SW 1271 (cell line): ENCODE results near the gene FOXN3.
"Not testable (repeated sequence)": the region's sequence is repeated elsewhere in the genome, so short reads cannot be mapped to it uniquely, and the experiment has no call there.

Experiments used
- DNase-seq, 2 experiments: peaks; one replicate each; lab custom pipeline; 2025; lab: John Stamatoyannopoulos, UW

Gene FOXN3

DNA sequence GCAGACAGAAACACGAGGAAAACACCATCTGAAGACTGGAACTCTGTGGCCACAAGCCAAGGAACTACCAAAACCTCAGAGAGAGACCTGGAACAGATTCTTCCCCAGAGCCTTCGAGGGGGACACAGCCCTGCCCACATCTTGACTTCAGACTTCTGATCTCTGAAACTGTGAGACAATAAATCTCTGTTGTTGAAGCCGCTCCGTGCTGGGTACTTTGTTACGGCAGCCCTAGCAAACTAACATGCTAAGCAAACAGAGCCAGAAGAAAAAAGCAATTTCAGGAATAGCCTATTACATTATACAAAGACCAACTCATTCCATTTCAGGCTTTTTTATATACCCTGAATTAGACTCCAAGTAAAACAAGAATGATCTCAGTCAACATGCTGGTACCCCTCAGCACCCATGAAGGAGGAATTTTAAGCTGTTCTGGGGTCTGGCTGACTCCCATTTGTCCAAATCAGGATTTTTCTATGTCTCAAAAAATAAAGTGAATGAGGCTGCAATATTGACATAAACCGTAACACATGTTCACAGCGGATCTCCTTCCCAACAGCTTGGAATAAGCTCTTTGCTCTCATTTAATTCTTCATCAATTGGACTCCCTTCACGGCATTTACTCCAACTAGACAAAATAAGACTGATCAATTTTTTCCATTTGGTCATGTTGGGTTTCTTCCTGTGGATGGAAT lies 190.1 kb downstream of the FOXN3 start:
- no peak for DNase-seq

GRCh38 chr14:89225607-89226006 lies 191.4 kb downstream of the FOXN3 start:
- no peak for DNase-seq

GRCh38 chr14:89221109-89221810 lies 195.8 kb downstream of the FOXN3 start:
- peak in 1 of 2 experiments; percentile 22 for DNase-seq

DNA sequence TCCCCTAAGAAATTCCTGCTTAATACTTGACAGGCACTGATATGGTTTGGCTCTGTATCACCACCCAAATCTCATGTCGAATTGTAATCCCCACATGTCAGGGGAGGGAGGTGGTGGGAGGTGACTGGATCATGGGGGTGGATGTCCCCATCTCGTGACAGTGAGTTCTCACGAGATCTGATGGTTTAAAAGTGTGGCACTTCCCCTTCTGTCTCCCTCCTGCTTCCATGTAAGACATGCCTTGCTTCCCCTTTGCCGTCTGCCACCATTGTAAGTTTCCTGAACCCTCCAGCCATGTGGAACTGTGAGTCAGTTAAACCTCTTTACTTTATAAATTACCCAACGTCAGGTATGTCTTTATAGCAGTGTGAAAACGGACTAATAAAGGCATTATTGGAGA lies 198.0 kb downstream of the FOXN3 start:
- no peak for DNase-seq

DNA sequence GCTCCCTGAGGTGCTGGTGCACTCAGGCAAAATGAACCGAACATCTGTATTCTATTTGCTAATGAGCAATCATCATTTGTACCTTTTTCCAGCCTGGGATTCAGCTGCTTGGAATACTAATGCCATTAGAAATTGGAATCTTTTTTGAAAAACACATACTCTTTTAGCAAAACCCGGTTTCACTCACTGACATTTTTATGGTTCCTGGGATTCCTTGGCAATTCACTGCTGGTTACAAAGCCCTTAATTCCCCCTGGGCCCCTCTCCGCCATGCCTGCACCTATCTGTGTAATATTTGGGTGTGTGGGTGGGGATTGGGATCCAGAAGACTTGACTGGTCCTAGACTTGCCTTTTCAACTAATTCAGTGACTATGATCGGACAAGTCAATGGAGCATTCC lies 199.1 kb downstream of the FOXN3 start:
- DNase-seq, result no peak

DNA sequence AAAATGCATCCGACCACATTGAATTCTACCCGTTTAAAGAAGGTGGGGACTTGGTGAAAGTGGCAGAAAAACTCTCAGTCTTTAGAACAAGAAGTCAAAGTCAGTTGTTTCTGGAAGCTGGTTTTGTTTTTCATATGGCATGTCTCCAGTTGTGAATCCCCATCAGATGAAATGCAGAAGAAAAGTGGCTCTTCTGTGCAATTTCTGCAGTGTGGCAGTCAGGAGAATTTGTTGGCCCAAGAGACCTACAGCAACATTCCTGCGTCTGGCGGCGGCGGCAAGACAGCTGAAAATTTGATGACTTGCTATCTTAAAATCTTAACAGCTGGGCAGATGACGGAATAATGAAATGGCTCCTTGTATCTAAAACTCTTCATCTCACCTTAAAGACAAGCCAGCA lies 201.5 kb downstream of the FOXN3 start:
- DNase-seq, result no peak

DNA sequence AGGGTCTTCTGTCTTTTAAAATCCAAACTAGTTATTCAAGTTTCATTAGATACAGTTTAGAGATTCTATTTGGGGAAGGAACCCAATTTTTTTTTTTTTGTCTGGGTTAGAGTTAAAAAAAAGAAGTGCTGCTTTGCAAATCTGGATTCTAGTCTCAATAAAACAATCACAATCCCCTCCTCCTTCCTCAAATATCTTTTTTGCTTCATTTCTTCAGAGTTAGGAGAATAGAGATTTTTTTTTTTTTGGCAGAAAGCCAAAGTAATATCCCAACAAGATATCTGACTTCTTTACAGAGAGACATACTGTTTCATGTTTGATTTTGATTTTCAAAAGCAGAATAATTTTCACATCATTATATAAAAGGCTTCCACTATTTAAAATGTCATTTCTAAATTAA lies 201.9 kb downstream of the FOXN3 start:
- DNase-seq, result no peak

GRCh38 chr14:89214221-89214965 lies 202.6 kb downstream of the FOXN3 start:
- no peak for DNase-seq

DNA sequence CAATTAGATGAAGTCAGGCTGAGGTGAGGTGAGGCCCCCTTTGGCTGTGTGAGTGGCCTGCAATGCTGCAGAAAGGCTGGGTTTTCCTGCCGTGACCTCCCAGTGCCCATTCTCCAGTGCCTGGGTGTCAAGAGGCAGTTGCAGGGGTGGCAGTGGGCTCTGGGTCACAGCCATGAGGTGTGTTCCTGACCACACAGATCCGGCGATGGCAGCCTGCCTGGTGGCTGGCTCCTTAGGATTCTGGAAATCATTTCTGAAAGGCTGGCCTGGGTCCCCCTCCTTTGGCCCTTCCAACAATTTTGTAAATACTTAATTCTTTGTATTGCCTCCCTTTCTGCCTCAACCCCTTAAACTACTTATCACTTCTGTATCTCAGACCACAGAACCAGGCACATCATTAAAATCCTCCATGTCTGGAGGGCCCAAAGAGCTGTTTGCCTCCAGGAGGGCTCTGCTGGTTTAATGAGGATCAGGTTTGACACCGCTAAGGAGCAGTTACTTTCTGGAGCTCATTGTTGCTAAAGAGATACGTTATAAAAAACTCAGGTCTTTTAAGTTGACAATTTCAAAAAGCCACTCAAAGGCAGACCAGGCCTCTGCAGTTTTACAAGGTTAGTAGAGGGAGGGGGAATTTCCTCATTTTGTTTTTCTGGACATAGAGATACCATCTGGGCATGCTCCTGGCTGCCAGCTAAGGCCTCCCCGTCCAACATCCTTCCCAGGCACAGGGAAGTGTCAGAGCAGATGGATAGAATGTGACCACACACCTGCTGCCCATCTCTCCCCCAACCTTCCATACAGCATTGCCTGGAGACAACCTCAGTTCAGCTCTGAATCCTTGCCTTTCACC lies 204.4 kb downstream of the FOXN3 start:
- no peak for DNase-seq

- no peak for DNase-seq
Observed at GRCh38 chr14:89209558-89209957, 207.5 kb downstream of the FOXN3 start.

- DNase-seq, result no peak
Observed at GRCh38 chr14:89207925-89208328, 209.1 kb downstream of the FOXN3 start.

DNA sequence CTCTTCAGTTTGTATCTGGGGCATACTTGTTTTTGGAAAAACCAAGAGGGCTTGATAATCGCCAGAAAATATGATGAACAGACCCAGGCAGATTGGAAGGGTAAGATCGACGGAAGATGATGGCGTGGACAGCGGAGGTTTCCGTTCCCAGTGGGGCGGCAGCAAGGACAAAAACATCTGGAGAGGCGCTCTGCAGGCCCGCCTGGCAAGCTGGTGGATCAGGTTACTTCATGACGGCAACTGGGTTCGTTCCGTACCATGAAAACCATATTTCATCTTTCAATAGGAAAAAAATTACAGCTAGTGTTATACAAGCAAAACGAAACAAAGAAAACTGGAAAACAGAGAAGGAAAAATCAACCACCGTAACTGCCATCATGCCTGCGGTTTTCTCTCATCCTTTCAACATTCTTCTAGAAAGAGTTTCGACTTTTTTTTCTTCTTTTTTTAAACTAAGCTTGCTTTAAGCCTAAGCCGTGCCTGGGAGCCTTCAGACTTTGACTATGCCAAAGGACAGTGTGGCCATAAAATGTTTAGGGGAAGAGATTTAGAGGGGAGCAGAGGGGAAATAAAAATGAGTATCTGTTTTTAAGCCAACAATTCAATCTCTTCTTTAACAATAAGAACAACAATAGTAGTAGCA lies 210.5 kb downstream of the FOXN3 start:
- no peak for DNase-seq

DNA sequence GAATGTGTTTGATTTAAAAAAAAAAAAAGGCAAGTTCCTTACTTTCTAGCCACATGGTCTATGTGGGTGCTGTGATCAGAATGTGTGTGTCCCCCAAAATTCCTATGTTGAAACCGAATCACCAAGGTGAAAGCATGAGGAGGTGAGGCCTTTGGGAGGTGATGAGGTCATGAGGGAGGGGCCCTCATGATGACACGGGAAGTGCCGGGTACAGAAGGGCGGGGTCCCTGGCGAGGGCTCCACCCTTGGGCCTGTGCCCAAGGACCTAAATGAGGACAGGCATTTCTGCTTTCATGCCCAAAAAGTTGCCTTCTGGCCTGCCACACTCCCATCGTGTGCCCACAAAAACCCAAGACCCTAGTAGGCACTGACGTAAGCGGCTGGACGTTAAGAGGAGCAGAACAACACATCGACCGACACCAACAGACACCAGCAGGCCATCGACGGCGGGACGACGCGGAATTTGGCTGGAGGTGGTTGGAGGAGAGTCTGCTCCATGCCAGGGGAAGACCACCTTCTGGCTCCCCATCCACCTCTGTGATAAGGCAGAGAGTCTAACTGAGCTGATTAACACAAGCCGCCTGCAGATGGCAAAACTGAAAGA lies 211.8 kb downstream of the FOXN3 start:
- DNase-seq, result no peak

DNA sequence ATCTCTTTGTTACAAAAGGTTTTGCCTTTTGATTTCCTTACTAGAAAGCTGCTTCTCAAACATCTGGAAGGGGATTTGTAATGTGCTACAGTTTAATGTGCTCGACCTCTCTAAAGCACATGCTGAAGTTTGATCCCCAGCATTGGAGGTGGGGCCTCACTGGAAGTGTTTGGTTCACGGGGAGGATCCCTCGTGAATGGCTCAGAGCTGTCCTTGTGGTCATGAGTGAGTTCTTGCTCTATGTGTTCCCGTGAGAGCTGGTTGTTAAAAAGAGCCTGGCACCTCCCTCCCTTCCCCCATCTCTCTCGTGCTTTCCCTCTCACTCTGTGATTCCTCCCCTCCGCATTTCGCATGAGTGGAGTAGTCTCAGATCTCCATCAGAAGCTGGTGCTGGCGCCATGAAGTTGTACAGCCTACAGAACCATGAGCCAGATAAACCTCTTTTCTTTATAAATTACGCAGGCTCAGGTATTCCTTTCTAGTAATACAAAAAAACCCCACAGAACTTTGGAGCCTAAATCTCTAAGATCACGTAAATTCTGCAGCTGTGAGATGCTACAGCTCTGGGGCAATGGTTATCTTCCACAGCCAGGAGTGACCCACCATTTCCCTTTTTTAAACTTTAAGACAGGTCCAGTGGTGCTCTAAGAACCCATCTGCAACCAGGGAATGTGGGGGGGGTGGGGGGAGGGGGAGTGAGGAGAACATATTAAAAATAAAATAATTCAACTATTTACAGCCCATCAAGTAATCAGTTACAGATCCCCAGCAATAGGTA lies 214.4 kb downstream of the FOXN3 start:
- DNase-seq, result no peak

GRCh38 chr14:89201645-89202044 lies 215.4 kb downstream of the FOXN3 start:
- no peak for DNase-seq

- DNase-seq, result not testable (repeated sequence)
Observed at GRCh38 chr14:89199357-89199756, 217.7 kb downstream of the FOXN3 start.

GRCh38 chr14:89198544-89199329 lies 218.3 kb downstream of the FOXN3 start:
- DNase-seq, result no peak

GRCh38 chr14:89197623-89198022 lies 219.4 kb downstream of the FOXN3 start:
- no peak for DNase-seq

DNA sequence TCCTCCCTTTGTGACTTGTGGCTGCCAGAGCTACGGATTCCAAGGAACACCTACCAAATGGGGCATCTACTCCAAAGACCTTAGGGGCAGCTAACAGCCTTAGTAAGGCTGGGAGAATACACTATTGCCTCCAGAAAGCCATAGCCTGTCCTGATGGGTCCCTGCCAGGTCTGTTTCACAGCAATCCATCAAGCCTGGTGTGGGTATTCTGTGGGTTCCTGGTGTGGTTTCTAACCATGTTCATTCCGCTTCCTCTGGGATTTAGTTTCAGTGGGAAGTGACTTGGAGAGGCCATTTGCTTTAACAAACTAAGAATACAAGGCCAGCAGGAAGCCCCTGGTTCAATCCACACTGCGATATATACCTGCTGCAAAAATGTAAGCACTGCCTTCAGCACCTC lies 220.5 kb downstream of the FOXN3 start:
- no peak for DNase-seq

DNA sequence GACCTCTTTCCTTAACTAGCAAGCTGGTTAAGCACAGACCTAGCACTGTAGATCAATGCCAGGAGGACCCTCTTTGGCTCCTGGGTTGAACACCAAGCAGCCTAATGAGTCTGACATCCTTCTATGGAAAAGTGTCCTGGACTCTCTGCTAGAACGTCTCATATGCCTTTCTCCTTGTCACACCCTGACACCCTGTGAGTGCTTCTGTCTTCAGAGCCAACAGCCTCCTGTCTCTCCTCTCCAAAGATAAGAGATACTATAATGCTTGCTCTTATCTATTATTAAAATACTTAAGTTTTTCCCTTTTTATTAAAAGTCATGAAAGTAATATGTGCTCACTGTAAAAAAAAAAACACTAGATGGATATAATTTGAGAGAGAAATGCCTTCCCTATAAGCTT lies 222.7 kb downstream of the FOXN3 start:
- DNase-seq, result no peak
